ENCODE measurements around the gene ALPK3. TPM values are rescaled to one million over a fixed set of nuclear protein-coding genes. Genes with fewer than 3 reads are reported as not detected.
A peak's percentile ranks its signal among the peaks of the same experiment; 100 is the strongest.

ALPK3 gene
- total RNA-seq, 2 donors from 2014 or later: 51.0 to 99.0 TPM

DNA sequence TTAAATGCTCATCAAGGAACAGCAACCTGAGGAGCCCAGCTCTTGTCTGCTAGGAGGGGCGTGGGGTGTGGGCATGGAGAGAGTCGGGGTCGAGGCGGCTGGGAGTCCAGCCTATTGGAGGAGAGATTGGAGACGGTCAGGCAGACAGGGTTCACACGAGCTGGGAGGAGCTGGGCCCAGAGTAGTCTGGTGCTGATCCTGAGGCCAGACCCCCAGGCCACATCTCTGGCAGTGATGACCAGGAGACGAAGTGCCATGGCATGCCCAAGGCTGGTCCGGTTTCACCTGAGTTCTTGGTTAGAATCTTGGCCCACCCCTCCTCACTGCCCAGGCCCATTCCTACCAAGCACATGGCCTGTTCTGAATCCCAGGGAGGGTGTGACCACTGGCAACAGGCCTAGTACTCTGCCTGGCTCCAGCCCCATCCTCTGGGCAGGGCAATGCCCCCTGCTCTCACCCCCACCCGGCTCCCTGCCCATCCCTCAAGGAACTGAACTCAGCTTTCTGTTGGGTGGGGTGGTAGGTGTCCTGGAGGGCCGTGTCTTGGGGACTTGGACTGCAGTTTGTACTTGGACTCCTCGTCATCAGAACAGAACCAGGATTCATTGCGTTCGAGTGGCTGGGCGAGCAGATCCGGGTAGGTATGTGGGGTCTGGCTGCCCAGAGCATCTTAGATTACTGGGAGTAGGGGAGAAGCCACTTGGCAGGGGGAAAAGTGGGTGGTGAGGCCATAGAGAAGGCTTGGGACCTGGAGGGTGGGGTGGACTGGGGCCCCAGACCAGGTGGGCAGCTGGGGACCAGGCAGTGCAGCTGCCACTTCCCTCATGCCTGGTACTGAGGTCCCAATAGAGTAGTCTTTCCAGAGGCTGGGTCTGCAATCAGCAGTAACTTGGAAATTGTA lies 88.1 kb downstream of the ALPK3 start:
- Histone ChIP-seq H3K27me3 (no peaks in the 10 kb centered on the region), H3K4me1 (peaks cover 0 to 32% of the 10 kb centered on the region in 2 donors), H3K27ac (peak overlapping the region; percentile 60 to 64), H3K9me3 (no peaks in the 10 kb centered on the region), H3K36me3 (no peaks in the 10 kb centered on the region), H3K4me3 (no peak overlapping the region)
- TF ChIP-seq, protein P1, sequence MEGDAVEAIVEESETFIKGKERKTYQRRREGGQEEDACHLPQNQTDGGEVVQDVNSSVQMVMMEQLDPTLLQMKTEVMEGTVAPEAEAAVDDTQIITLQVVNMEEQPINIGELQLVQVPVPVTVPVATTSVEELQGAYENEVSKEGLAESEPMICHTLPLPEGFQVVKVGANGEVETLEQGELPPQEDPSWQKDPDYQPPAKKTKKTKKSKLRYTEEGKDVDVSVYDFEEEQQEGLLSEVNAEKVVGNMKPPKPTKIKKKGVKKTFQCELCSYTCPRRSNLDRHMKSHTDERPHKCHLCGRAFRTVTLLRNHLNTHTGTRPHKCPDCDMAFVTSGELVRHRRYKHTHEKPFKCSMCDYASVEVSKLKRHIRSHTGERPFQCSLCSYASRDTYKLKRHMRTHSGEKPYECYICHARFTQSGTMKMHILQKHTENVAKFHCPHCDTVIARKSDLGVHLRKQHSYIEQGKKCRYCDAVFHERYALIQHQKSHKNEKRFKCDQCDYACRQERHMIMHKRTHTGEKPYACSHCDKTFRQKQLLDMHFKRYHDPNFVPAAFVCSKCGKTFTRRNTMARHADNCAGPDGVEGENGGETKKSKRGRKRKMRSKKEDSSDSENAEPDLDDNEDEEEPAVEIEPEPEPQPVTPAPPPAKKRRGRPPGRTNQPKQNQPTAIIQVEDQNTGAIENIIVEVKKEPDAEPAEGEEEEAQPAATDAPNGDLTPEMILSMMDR (IDR thresholded peaks at IDR 0.05): no peak
- DNase-seq (ENCODE audit: low spot score): no peak

DNA sequence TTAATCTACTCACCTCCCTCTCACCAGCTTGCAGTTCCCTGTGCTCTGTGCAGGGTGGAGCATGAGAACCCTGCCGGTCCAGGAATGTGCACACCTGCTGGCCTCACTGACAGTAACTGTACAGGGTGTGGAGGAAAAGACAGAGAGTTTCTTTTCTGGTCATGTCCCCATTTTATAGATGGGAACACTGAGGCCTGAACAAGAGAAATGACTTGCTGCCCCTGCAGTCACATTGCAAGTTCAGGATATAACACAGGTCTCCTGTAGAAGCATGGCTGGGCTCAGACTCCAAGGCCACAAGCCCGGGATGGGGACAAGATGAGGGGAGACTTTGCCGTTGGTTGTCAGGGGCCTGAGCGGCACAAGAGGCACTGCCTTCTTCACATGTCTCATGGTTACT lies 90.6 kb downstream of the ALPK3 start:
- H3K27ac ChIP-seq: no peak overlapping the region
- no peaks in the 10 kb centered on the region for H3K27me3 ChIP-seq
- no peaks in the 10 kb centered on the region for H3K9me3 ChIP-seq
- TF ChIP-seq, protein P1 (IDR thresholded peaks at IDR 0.05): no peak
- no peaks in the 10 kb centered on the region for H3K36me3 ChIP-seq
- DNase-seq (ENCODE audit: low spot score): no peak
- H3K4me1 ChIP-seq: peaks cover 0 to 54% of the 10 kb centered on the region in 2 donors
- no peak overlapping the region for H3K4me3 ChIP-seq

DNA sequence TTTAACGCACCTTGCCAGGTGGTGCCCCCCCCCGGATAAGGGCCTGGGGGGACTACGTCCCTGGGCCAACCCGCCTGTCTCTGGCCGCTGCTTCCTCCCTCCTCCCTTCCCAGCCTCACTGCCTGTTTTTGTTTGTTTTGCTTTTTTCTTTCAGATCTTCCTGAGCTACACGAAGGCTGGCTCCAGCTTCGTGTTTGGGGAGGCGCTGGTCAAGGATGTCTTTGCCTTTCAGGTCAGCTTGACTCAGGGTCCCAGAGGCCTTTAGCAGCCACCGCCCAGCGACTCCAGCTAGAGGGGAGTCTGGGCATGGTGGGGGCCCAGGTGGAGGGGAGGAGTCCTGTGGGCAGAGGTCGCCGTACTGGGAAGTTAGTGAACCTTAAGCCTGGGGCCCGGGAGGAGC lies 91.4 kb downstream of the ALPK3 start:
- DNase-seq (ENCODE audit: low spot score): no peak
- TF ChIP-seq, protein P1 (IDR thresholded peaks at IDR 0.05): no peak
- H3K27me3 ChIP-seq: no peaks in the 10 kb centered on the region
- no peaks in the 10 kb centered on the region for H3K36me3 ChIP-seq
- no peak overlapping the region for H3K4me3 ChIP-seq
- no peak overlapping the region for H3K27ac ChIP-seq
- H3K4me1 ChIP-seq: peaks cover 0 to 62% of the 10 kb centered on the region in 2 donors
- H3K9me3 ChIP-seq: no peaks in the 10 kb centered on the region

DNA sequence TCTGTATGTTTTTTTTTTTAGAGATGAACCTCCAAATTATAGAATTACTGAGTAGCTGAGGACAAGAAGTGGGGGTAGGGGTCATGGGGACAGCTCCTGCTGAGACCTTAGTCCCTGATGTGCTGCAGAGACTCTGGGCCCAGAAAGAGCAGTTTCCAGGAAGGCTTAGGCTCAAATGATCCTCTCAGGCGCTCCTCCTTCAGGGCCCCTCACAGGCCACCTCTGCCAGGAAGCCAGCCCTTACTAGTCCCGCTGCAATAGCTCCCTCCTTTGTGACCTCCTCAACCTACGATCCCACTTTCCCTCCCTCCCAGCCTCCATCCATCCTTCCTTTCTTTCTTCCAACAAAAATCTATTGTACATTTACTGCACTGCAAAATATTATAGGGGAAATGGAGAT lies 91.9 kb downstream of the ALPK3 start:
- H3K27ac ChIP-seq: no peak overlapping the region
- H3K4me3 ChIP-seq: no peak overlapping the region
- H3K4me1 ChIP-seq: peaks cover 0 to 62% of the 10 kb centered on the region in 2 donors
- no peaks in the 10 kb centered on the region for H3K27me3 ChIP-seq
- no peaks in the 10 kb centered on the region for H3K9me3 ChIP-seq
- TF ChIP-seq, protein P1 (IDR thresholded peaks at IDR 0.05): no peak
- no peaks in the 10 kb centered on the region for H3K36me3 ChIP-seq
- DNase-seq (ENCODE audit: low spot score): no peak

DNA sequence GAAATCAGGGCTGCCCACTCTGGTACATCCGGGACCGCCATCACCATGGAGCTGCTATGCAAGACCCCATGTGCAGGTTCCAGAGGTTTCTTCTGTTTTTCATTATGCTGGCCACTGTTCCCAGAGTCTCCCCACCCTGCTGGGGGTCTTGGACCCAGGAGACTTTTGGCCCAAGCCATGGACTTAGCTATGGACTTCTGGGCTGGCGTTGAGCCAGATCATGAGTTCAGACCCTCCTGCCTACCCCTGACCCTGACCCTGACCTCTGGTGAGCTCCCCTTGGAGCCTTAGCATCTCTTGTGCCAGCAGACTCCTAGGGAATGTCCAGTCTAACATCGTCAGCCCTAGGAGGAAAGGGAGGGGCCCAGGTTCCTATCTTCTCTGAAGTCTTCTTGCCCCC lies 92.6 kb downstream of the ALPK3 start:
- H3K27ac ChIP-seq: no peak overlapping the region
- DNase-seq (ENCODE audit: low spot score): no peak

More for the DNA sequence above, 92.6 kb downstream of the ALPK3 start:
- no peaks in the 10 kb centered on the region for H3K9me3 ChIP-seq
- TF ChIP-seq, protein P1 (IDR thresholded peaks at IDR 0.05): no peak
- H3K36me3 ChIP-seq: no peaks in the 10 kb centered on the region
- H3K4me3 ChIP-seq: no peak overlapping the region
- H3K4me1 ChIP-seq: peaks cover 0 to 62% of the 10 kb centered on the region in 2 donors
- H3K27me3 ChIP-seq: no peaks in the 10 kb centered on the region

All from right atrium auricular region (tissue), 2 donors.